Measurements from ENCODE around the gene KDM3B.

KDM3B gene

GRCh38 chr5:138461343-138462125 lies 109.0 kb downstream of the KDM3B start:
- Histone ChIP-seq H4K12ac (ENCODE audit: low read depth, low read length) (no peak overlapping the region), H3K27me3 (ENCODE audit: insufficient read depth, low read length) (no peaks in the 10 kb centered on the region), H3K4me2 (ENCODE audit: low read length) (no peak overlapping the region), H3K79me2 (ENCODE audit: control insufficient read depth, insufficient read depth, low read length, poor library complexity) (peaks cover 4% of the 10 kb centered on the region), H3K79me1 (ENCODE audit: low read length) (peaks cover 11% of the 10 kb centered on the region), H2BK5ac (ENCODE audit: low read depth, low read length, poor library complexity) (no peak overlapping the region), H3K18ac (ENCODE audit: low read length) (no peak overlapping the region), H2BK120ac (ENCODE audit: insufficient read depth, low read length, poor library complexity) (no peak overlapping the region), H3K36me3 (ENCODE audit: control insufficient read depth in 1 of 2, insufficient read depth in 2 of 2, low read length in 2 of 2) (no peaks in the 10 kb centered on the region), H2AK5ac (ENCODE audit: low read length) (no peak overlapping the region), H3K9ac (ENCODE audit: low read length) (no peak overlapping the region), H3K23ac (ENCODE audit: low read length) (no peak overlapping the region), H4K91ac (ENCODE audit: low read depth, low read length) (no peak overlapping the region), H3K4me1 (ENCODE audit: control insufficient read depth in 1 of 2, insufficient read depth in 2 of 2, low read length in 2 of 2) (peaks cover 7 to 10% of the 10 kb centered on the region in 2 experiments), H3K27ac (ENCODE audit: low read depth, low read length) (no peak overlapping the region), H3K9me3 (ENCODE audit: insufficient read depth, low read depth, low read length) (no peaks in the 10 kb centered on the region), H4K8ac (ENCODE audit: low read depth, low read length) (no peak overlapping the region), H3K4ac (ENCODE audit: low read depth, low read length) (no peak overlapping the region), H2BK12ac (ENCODE audit: low read length) (no peak overlapping the region), H3K4me3 (ENCODE audit: low read depth, low read length) (no peak overlapping the region), H3K14ac (ENCODE audit: low read length) (no peak overlapping the region), H2AFZ (ENCODE audit: insufficient read depth, low read length, poor library complexity) (no peak overlapping the region)
- peak; percentile 40 to 68 for DNase-seq
- no CpG with 5 or more reads among the region's 11 CpGs for WGBS (ENCODE audit: extremely low coverage, insufficient coverage, insufficient read length)

- peak overlapping the region; percentile 24 for H2AFZ ChIP-seq (ENCODE audit: insufficient read depth, low read length, poor library complexity)
- H3K4ac ChIP-seq (ENCODE audit: low read depth, low read length): peak overlapping the region; percentile 17
- no peaks in the 10 kb centered on the region for H3K27me3 ChIP-seq (ENCODE audit: insufficient read depth, low read length)
- H3K4me2 ChIP-seq (ENCODE audit: low read length): peak overlapping the region; percentile 98
- H2BK5ac ChIP-seq (ENCODE audit: low read depth, low read length, poor library complexity): peak overlapping the region; percentile 9
- H3K9ac ChIP-seq (ENCODE audit: low read length): peak overlapping the region; percentile 49
- H3K27ac ChIP-seq (ENCODE audit: low read depth, low read length): peak overlapping the region; percentile 30
- no peak for DNase-seq
- peaks cover 7 to 10% of the 10 kb centered on the region in 2 experiments for H3K36me3 ChIP-seq (ENCODE audit: control insufficient read depth in 1 of 2, insufficient read depth in 2 of 2, low read length in 2 of 2)
- H3K23ac ChIP-seq (ENCODE audit: low read length): no peak overlapping the region
- H2AK5ac ChIP-seq (ENCODE audit: low read length): no peak overlapping the region
- H3K79me2 ChIP-seq (ENCODE audit: control insufficient read depth, insufficient read depth, low read length, poor library complexity): peaks cover 4% of the 10 kb centered on the region
- peak overlapping the region; percentile 12 for H3K14ac ChIP-seq (ENCODE audit: low read length)
- H3K18ac ChIP-seq (ENCODE audit: low read length): peak overlapping the region; percentile 20
- H4K91ac ChIP-seq (ENCODE audit: low read depth, low read length): peak overlapping the region; percentile 38
- H3K79me1 ChIP-seq (ENCODE audit: low read length): peaks cover 11% of the 10 kb centered on the region
- H3K4me1 ChIP-seq (ENCODE audit: control insufficient read depth in 1 of 2, insufficient read depth in 2 of 2, low read length in 2 of 2): peaks cover 7 to 10% of the 10 kb centered on the region in 2 experiments
- H2BK120ac ChIP-seq (ENCODE audit: insufficient read depth, low read length, poor library complexity): no peak overlapping the region
- no CpG with 5 or more reads among the region's 21 CpGs for WGBS (ENCODE audit: extremely low coverage, insufficient coverage, insufficient read length)
- H4K8ac ChIP-seq (ENCODE audit: low read depth, low read length): peak overlapping the region; percentile 68
- peak overlapping the region; percentile 43 for H4K12ac ChIP-seq (ENCODE audit: low read depth, low read length)
- H3K4me3 ChIP-seq (ENCODE audit: low read depth, low read length): peak overlapping the region; percentile 70
- no peak overlapping the region for H2BK12ac ChIP-seq (ENCODE audit: low read length)
- H3K9me3 ChIP-seq (ENCODE audit: insufficient read depth, low read depth, low read length): peaks cover 3% of the 10 kb centered on the region
Measured at GRCh38 chr5:138463419-138464007, 111.0 kb downstream of the KDM3B start.

- peak; percentile 82 to 93 for DNase-seq
- Histone ChIP-seq H3K23ac (ENCODE audit: low read length) (no peak overlapping the region), H4K8ac (ENCODE audit: low read depth, low read length) (peak overlapping the region; percentile 69), H3K4me1 (ENCODE audit: control insufficient read depth in 1 of 2, insufficient read depth in 2 of 2, low read length in 2 of 2) (peaks cover 7 to 10% of the 10 kb centered on the region in 2 experiments), H3K9ac (ENCODE audit: low read length) (peak overlapping the region; percentile 84), H3K4ac (ENCODE audit: low read depth, low read length) (no peak overlapping the region), H2BK12ac (ENCODE audit: low read length) (no peak overlapping the region), H2AK5ac (ENCODE audit: low read length) (no peak overlapping the region), H3K79me2 (ENCODE audit: control insufficient read depth, insufficient read depth, low read length, poor library complexity) (peaks cover 4% of the 10 kb centered on the region), H3K4me2 (ENCODE audit: low read length) (peak overlapping the region; percentile 98), H2BK120ac (ENCODE audit: insufficient read depth, low read length, poor library complexity) (peak overlapping the region; percentile 18), H3K36me3 (ENCODE audit: control insufficient read depth in 1 of 2, insufficient read depth in 2 of 2, low read length in 2 of 2) (peaks cover 7 to 10% of the 10 kb centered on the region in 2 experiments), H4K91ac (ENCODE audit: low read depth, low read length) (peak overlapping the region; percentile 47), H3K4me3 (ENCODE audit: low read depth, low read length) (peak overlapping the region; percentile 92), H3K18ac (ENCODE audit: low read length) (peak overlapping the region; percentile 20), H2AFZ (ENCODE audit: insufficient read depth, low read length, poor library complexity) (peak overlapping the region; percentile 74), H3K9me3 (ENCODE audit: insufficient read depth, low read depth, low read length) (peaks cover 3% of the 10 kb centered on the region), H3K14ac (ENCODE audit: low read length) (peak overlapping the region; percentile 12), H4K12ac (ENCODE audit: low read depth, low read length) (peak overlapping the region; percentile 60), H2BK5ac (ENCODE audit: low read depth, low read length, poor library complexity) (peak overlapping the region; percentile 9), H3K27ac (ENCODE audit: low read depth, low read length) (peak overlapping the region; percentile 94), H3K27me3 (ENCODE audit: insufficient read depth, low read length) (no peaks in the 10 kb centered on the region), H3K79me1 (ENCODE audit: low read length) (peaks cover 11% of the 10 kb centered on the region)
- no CpG with 5 or more reads among the region's 34 CpGs for WGBS (ENCODE audit: extremely low coverage, insufficient coverage, insufficient read length)
Measured at GRCh38 chr5:138464008-138464387, 111.5 kb downstream of the KDM3B start.

- Histone ChIP-seq H3K27ac (ENCODE audit: low read depth, low read length) (peak overlapping the region; percentile 94), H4K8ac (ENCODE audit: low read depth, low read length) (peak overlapping the region; percentile 82), H3K18ac (ENCODE audit: low read length) (peak overlapping the region; percentile 8), H4K91ac (ENCODE audit: low read depth, low read length) (peak overlapping the region; percentile 69), H3K27me3 (ENCODE audit: insufficient read depth, low read length) (no peaks in the 10 kb centered on the region), H3K4ac (ENCODE audit: low read depth, low read length) (no peak overlapping the region), H3K23ac (ENCODE audit: low read length) (no peak overlapping the region), H2BK12ac (ENCODE audit: low read length) (no peak overlapping the region), H3K79me2 (ENCODE audit: control insufficient read depth, insufficient read depth, low read length, poor library complexity) (peaks cover 4% of the 10 kb centered on the region), H3K4me1 (ENCODE audit: control insufficient read depth in 1 of 2, insufficient read depth in 2 of 2, low read length in 2 of 2) (peaks cover 7 to 10% of the 10 kb centered on the region in 2 experiments), H2AK5ac (ENCODE audit: low read length) (no peak overlapping the region), H3K9me3 (ENCODE audit: insufficient read depth, low read depth, low read length) (peaks cover 3% of the 10 kb centered on the region), H2AFZ (ENCODE audit: insufficient read depth, low read length, poor library complexity) (peak overlapping the region; percentile 78), H3K79me1 (ENCODE audit: low read length) (peaks cover 11% of the 10 kb centered on the region), H3K4me2 (ENCODE audit: low read length) (peak overlapping the region; percentile 98), H2BK120ac (ENCODE audit: insufficient read depth, low read length, poor library complexity) (peak overlapping the region; percentile 80), H4K12ac (ENCODE audit: low read depth, low read length) (peak overlapping the region; percentile 63), H3K9ac (ENCODE audit: low read length) (peak overlapping the region; percentile 84), H3K4me3 (ENCODE audit: low read depth, low read length) (peak overlapping the region; percentile 92), H3K14ac (ENCODE audit: low read length) (peak overlapping the region; percentile 58), H3K36me3 (ENCODE audit: control insufficient read depth in 1 of 2, insufficient read depth in 2 of 2, low read length in 2 of 2) (peaks cover 7 to 10% of the 10 kb centered on the region in 2 experiments), H2BK5ac (ENCODE audit: low read depth, low read length, poor library complexity) (peak overlapping the region; percentile 80)
- peak; percentile 99 for DNase-seq
- no CpG with 5 or more reads among the region's 64 CpGs for WGBS (ENCODE audit: extremely low coverage, insufficient coverage, insufficient read length)
Measured at GRCh38 chr5:138464388-138465260, 112.1 kb downstream of the KDM3B start.

Measured in trophoblast cell (in vitro differentiated cells and primary cell).